GM12864 (cell line): ENCODE results near the gene STAG1.
"Not testable (repeated sequence)": the region's sequence is repeated elsewhere in the genome, so short reads cannot be mapped to it uniquely, and the experiment has no call there.

ENCODE experiments used
- DNase-seq: peaks from one replicate; pipeline ENCODE4 v3.0.0-alpha.2; 2011; ENCODE audit warnings: low read depth
- H3K4me3 ChIP-seq: 2 replicates; pipeline ENCODE4 v1.5.1; 2011; ENCODE audit warnings: mild to moderate bottlenecking, low read depth, low read length, control low read depth
- TF ChIP-seq, protein P1 (sequence below): IDR thresholded peaks from 2 replicates; pipeline ENCODE4 v1.5.1; 2011; ENCODE audit warnings: low read depth, mild to moderate bottlenecking, moderate library complexity, low read length, control low read depth, inconsistent platforms; ENCODE audit errors: missing control alignments

STAG1 gene

GRCh38 chr3:136631424-136631823, 120.8 kb downstream of the STAG1 start:
- TF ChIP-seq, protein P1, sequence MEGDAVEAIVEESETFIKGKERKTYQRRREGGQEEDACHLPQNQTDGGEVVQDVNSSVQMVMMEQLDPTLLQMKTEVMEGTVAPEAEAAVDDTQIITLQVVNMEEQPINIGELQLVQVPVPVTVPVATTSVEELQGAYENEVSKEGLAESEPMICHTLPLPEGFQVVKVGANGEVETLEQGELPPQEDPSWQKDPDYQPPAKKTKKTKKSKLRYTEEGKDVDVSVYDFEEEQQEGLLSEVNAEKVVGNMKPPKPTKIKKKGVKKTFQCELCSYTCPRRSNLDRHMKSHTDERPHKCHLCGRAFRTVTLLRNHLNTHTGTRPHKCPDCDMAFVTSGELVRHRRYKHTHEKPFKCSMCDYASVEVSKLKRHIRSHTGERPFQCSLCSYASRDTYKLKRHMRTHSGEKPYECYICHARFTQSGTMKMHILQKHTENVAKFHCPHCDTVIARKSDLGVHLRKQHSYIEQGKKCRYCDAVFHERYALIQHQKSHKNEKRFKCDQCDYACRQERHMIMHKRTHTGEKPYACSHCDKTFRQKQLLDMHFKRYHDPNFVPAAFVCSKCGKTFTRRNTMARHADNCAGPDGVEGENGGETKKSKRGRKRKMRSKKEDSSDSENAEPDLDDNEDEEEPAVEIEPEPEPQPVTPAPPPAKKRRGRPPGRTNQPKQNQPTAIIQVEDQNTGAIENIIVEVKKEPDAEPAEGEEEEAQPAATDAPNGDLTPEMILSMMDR, result no peak
- DNase-seq, result no peak
- no peak overlapping the region for H3K4me3 ChIP-seq

DNA sequence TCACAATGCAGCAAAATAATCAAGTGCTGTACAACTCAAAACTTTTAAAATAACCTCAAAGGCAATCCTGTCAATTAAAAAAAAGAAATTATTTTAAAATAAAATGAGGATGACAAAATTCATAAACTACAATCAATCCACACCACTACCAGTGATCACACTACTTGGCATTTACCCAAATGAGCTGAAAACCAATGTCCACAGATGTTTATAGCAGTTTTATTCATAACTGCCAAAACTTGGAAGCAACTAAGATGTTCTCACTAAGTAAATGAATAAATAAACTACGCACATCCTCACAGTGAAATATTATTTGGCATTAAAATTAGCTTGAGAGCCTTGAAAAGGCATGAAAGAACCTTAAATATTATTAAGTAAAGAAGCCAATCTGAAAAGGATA, 121.3 kb downstream of the STAG1 start:
- H3K4me3 ChIP-seq, result no peak overlapping the region
- TF ChIP-seq, protein P1, result no peak
- DNase-seq, result no peak

GRCh38 chr3:136626493-136626892, 125.7 kb downstream of the STAG1 start:
- TF ChIP-seq, protein P1, result no peak
- no peak overlapping the region for H3K4me3 ChIP-seq
- no peak for DNase-seq

DNA sequence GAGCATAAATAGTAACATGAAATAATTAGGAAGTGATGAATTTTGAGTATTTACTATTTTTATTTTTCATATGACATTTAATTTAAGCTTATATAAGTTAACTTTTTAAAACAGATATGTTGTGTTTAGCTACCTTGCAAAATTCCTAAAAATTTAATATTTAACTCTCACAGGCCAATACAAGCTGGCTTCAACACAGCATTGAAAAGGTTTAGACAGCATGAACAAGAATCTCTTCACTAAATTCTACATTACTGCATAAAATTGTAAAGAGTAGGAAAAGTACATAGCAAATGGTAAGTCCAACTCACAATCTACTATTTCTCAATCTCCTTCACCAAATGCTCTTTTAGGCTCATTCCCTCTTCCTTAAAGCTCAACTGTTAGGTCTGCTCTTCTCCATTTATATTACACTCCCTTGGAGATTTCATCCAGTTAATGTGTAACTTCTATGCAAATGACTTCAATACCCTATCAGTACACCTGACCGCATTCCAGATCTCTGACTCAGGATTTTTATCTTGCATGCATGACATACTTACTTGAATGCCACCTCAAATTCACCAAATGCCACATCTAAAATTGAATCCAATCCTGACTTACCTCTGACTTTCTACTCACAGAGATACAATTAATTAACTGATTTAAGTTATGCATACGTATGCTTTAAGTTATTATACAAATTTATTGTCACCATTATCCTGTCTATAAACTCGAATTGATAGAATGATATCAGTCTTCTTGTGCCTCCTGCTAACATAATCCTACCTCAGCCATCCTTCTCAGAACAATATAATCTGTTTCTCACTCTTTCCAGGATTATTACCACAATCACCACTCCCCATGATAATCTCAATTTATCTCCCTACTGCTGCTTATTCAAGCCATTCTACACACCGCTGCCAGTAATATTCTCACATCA, 127.0 kb downstream of the STAG1 start:
- DNase-seq, result no peak
- TF ChIP-seq, protein P1, result no peak
- H3K4me3 ChIP-seq, result no peak overlapping the region

DNA sequence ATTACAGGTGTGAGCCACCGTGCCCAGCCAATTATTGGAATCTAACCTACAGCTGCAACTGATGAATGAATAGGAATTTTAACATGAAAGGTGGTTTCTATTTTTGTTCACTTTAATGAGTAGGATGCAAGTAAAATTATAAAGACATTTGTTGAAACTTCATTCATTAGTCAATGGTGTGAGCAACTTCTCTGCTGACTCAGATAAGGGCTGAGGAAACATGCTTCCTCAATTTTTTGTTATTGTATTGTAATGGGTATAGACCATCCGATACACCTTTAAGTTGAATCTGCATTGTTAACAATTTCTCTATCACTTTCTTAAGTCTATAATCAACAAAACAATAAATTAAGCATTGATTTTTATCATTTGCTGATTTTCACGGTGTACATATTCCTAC, 127.8 kb downstream of the STAG1 start:
- TF ChIP-seq, protein P1, result no peak
- DNase-seq, result no peak

DNA sequence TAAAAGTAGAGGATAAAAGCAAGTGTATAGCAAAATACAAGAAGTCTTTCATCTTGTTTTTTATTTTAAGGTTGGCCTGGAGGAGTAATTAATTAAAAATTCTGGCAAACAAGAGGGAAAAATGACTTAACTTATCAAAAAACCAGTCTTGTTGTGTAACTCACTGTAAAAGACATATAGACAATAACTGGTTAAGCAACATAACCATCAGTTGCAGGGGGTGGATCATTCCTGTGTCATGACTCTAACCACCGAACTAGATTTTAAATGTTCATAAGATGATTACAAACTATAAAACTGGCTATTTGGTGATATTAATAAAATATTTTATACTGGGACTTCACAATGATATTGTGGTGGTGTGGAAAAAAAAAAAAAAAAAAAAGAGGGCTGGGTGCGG, 130.6 kb downstream of the STAG1 start:
- no peak for DNase-seq
- no peak overlapping the region for H3K4me3 ChIP-seq
- TF ChIP-seq, protein P1, result no peak

More for the DNA sequence above, 127.8 kb downstream of the STAG1 start:
- H3K4me3 ChIP-seq, result no peak overlapping the region

DNA sequence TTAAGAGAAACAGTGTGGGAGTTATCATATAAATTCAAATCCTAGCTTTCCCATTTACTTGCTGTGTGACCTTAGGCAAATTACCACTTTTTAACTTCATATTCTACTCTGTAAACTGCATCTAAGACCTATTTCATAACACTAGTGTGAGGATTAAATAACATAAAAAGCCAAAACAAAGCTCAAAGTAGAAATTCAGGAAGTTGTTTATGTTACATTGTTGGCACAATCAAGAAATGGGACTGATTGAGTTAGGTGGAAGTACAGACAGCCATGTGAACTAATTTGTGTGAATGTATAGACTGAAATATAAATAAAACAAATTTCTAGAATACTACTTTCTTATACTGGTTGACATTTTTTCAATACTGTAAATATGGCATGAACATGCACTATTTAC, 131.7 kb downstream of the STAG1 start:
- H3K4me3 ChIP-seq, result no peak overlapping the region
- TF ChIP-seq, protein P1, result no peak
- DNase-seq, result no peak

DNA sequence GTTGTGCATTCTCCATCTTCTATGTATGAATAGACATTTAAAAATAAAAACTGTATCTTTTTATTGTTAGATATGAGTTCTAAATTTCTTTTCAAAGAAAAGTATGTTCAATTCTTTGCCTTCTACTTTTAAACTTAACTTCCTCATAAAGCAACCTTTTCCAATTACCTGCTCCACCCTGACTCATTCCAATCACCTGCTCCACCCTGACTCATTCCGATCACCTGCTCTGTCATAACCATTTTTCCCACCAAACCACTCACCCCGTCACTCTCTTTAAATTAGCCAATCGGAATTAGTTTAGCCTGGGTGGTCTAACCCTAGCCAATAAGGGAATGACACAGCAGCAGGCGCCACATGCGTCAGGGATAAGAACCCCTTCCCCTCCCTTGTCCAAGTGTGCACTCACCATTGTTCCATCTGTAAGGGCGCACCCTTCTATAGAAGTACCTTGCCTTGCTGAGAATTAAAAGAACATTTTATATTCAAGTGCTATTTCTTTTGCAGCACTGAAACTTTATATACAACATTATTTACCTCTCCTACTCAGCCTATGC, 134.1 kb downstream of the STAG1 start:
- H3K4me3 ChIP-seq, DNase-seq: not testable (repeated sequence)
